MM.1S (cell line): Measurements from ENCODE around the gene GYS1.

ENCODE experiments used
- EZH2phosphoT487 ChIP-seq: fragments of 300-600 bp; sonication (generic); IDR thresholded peaks from 2 replicates; pipeline ENCODE4 v1.6.1; 2018; ENCODE audit warnings: antibody characterized with exemption, low read length
- TF ChIP-seq, protein P1 (sequence below): fragments of 300-600 bp; sonication (generic); IDR thresholded peaks from 2 replicates; pipeline ENCODE4 v1.5.1; 2016; ENCODE audit warnings: antibody characterized with exemption, low read length, mixed read lengths

DNA sequence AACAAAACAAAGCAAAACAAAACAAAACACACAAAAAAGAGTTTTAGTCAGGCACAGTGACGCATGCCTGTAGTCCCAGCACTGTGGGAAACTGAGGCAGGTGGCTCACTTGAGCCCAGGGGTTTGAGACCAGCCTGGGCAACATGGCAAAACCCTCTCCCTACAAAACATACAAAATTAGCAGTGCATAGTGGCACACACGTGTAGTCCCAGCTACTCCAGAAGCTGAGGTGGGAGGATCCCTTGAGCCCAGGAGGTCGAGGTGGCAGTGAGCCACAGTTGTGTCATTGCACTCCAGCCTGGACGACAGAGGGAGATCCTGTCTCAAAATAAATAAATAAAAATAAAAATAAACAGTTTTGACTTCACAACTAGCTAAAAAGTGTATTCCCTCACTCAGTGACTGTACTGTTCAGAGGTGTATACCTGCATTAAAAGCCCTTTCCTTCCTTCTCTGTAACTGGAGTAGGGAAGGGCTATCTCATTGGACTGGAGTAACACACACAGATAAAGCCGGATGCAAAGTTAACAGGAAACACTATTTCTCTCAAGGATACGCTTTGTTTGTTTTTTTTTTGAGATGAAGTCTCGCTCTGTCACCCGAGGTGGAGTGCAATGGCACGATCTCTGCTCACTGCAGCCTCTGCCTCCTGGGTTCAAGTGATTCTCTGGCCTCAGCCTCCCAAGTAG, 42.1 kb downstream of the GYS1 start:
- TF ChIP-seq, protein P1, sequence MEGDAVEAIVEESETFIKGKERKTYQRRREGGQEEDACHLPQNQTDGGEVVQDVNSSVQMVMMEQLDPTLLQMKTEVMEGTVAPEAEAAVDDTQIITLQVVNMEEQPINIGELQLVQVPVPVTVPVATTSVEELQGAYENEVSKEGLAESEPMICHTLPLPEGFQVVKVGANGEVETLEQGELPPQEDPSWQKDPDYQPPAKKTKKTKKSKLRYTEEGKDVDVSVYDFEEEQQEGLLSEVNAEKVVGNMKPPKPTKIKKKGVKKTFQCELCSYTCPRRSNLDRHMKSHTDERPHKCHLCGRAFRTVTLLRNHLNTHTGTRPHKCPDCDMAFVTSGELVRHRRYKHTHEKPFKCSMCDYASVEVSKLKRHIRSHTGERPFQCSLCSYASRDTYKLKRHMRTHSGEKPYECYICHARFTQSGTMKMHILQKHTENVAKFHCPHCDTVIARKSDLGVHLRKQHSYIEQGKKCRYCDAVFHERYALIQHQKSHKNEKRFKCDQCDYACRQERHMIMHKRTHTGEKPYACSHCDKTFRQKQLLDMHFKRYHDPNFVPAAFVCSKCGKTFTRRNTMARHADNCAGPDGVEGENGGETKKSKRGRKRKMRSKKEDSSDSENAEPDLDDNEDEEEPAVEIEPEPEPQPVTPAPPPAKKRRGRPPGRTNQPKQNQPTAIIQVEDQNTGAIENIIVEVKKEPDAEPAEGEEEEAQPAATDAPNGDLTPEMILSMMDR = no peak
- no peak for TF ChIP-seq EZH2phosphoT487
